Brain pericyte (primary cell): ENCODE measurements around the gene C1QL3.

ENCODE experiments used
- DNase-seq: peaks from one replicate; pipeline ENCODE4 v3.0.0-alpha.2; 2012; ENCODE audit warnings: low read depth, low spot score

C1QL3 gene

GRCh38 chr10:16493884-16494536 is 27.7 kb downstream of the C1QL3 start:
- no peak for DNase-seq

- no peak for DNase-seq
Observed at GRCh38 chr10:16491933-16492332, 29.7 kb downstream of the C1QL3 start.

DNA sequence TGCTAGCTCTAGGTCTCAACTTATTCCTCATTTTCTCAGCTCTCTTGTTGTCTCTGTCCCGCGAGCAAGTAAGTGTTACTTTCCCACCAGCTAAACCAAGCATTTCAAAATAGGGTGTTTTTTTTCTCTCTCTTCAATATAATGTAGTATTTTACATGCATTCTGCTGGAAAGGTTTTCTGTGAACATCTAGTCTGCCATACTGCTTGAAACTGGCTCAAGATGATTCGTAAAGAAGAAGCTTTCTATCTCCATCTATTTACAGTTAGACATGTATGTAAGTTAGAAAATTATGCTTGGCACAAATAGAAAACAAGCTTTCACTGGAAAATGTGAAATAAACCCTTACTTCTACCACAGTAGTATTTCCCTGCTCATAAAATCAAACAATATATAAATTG is 31.2 kb downstream of the C1QL3 start:
- DNase-seq = no peak

GRCh38 chr10:16483241-16483917 is 38.3 kb downstream of the C1QL3 start:
- no peak for DNase-seq

- DNase-seq = no peak
Observed at GRCh38 chr10:16481052-16481728, 40.5 kb downstream of the C1QL3 start.

GRCh38 chr10:16478801-16479200 is 42.9 kb downstream of the C1QL3 start:
- DNase-seq = no peak

GRCh38 chr10:16477757-16478156 is 43.9 kb downstream of the C1QL3 start:
- DNase-seq = no peak

DNA sequence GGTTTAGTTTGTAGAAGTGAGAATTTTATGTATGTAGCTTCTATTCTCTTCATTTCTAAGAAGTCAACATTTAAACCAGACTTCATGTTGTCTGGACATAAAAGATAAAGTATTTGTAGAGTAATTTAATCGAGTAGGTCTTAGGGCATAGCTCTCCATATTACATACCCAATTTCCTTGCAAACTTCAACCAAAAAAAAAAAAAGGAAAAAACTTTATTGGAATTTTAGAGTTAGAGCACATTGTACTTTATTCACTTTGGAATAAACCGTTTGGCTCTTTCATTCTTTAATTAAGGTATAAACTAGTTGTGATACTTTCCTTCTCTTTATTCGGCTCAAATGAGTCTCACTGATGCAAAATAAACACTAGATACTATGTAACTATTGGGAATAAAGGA is 48.9 kb downstream of the C1QL3 start:
- DNase-seq = no peak

GRCh38 chr10:16470747-16471146 is 50.9 kb downstream of the C1QL3 start:
- no peak for DNase-seq

DNA sequence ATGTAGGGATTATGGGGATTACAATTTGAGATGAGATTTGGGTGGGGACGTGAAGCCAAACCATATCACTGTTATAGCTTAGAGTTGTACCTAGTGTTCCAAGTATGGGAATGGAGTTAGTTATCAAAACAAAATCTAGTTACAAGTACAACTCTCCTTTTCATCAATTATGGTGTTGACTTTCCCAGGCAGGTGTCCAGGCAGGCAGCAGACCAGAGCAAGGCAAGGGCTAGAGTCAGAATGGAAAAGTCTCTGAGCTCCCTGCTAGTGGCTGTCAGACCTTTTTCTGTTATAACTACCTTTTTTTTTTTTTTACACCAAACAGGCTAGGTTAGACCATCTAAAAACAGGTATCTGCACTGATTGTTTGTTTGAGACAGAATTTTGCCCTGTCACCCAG is 55.7 kb downstream of the C1QL3 start:
- DNase-seq = no peak
